Measurements from ENCODE around the gene KLHL41. TPM values are rescaled to one million over a fixed set of nuclear protein-coding genes. Genes with fewer than 3 reads are reported as not detected.
"Not testable (repeated sequence)": the region's sequence is repeated elsewhere in the genome, so short reads cannot be mapped to it uniquely, and the experiment has no call there.

Gene KLHL41
- total and polyA plus RNA-seq, 7 donors, result 0.17 to 3.2 (median 1.6) TPM; not detected in 1

DNA sequence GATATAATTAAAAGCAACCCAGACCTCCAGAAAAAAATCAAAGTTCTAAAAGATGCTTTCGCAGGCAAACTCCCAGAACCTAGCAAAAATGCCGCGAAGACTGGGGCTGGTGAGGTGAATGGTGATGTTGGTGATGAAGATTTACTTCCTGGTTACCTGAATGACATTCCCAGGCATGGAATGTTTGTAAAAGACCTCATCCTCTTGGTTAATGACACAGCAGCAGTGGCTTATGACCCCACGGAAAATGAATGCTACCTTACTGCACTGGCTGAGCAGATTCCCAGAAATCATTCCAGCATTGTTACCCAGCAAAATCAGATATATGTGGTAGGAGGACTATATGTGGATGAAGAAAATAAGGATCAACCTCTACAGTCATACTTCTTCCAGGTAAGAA, 994 bp downstream of the KLHL41 start:
- Histone ChIP-seq H3K27me3 (no peaks in the 10 kb centered on the region), H3K27ac (no peak overlapping the region), H3K9me3 (no peaks in the 10 kb centered on the region), H3K4me1 (peaks cover 0 to 29% (median 13%) of the 10 kb centered on the region in 4 donors), H3K4me3 (no peak overlapping the region), H3K36me3 (no peaks in the 10 kb centered on the region)
- TF ChIP-seq CTCF (IDR thresholded peaks at IDR 0.05) (no peak), POLR2A (IDR thresholded peaks at IDR 0.05) (no peak), POLR2AphosphoS5 (IDR thresholded peaks at IDR 0.05) (no peak), EP300 (IDR thresholded peaks at IDR 0.05) (no peak)
- 93 to 94% methylated on average over 4 of the region's 4 CpGs for WGBS, 2 donors
- no peak for DNase-seq
- intact Hi-C loops (cut with DNase I), result no loop called here

GRCh38 chr2:169511818-169512217, 2.3 kb downstream of the KLHL41 start:
- no peaks in the 10 kb centered on the region for H3K27me3 ChIP-seq
- H3K36me3 ChIP-seq, result no peaks in the 10 kb centered on the region
- no peak overlapping the region for H3K4me3 ChIP-seq
- H3K4me1 ChIP-seq, result peaks cover 0 to 29% (median 13%) of the 10 kb centered on the region in 4 donors
- TF ChIP-seq POLR2AphosphoS5 (IDR thresholded peaks at IDR 0.05), result no peak
- TF ChIP-seq CTCF (IDR thresholded peaks at IDR 0.05), result no peak
- no peak for TF ChIP-seq POLR2A (IDR thresholded peaks at IDR 0.05)
- TF ChIP-seq EP300 (IDR thresholded peaks at IDR 0.05), result no peak
- no peak for DNase-seq
- no peaks in the 10 kb centered on the region for H3K9me3 ChIP-seq
- 33 to 84% methylated on average over 1 of the region's 1 CpG for WGBS, 2 donors
- intact Hi-C loops (cut with DNase I), result no loop called here
- no peak overlapping the region for H3K27ac ChIP-seq

- Histone ChIP-seq H3K27me3 (no peaks in the 10 kb centered on the region), H3K4me3 (no peak overlapping the region), H3K4me1 (peaks cover 0 to 29% (median 13%) of the 10 kb centered on the region in 4 donors), H3K27ac (no peak overlapping the region), H3K9me3 (no peaks in the 10 kb centered on the region), H3K36me3 (no peaks in the 10 kb centered on the region)
- intact Hi-C loops (cut with DNase I), result no loop called here
- TF ChIP-seq POLR2AphosphoS5 (IDR thresholded peaks at IDR 0.05) (no peak), EP300 (IDR thresholded peaks at IDR 0.05) (no peak), CTCF (IDR thresholded peaks at IDR 0.05) (no peak), POLR2A (IDR thresholded peaks at IDR 0.05) (no peak)
- no peak for DNase-seq
- WGBS, 2 donors, result 48 to 76% methylated on average over 2 of the region's 2 CpGs
Observed at GRCh38 chr2:169512525-169512924, 3.0 kb downstream of the KLHL41 start.

- H3K4me1 ChIP-seq, result peaks cover 0 to 29% (median 13%) of the 10 kb centered on the region in 4 donors
- H3K27ac ChIP-seq, result no peak overlapping the region
- TF ChIP-seq POLR2AphosphoS5 (IDR thresholded peaks at IDR 0.05) (no peak), CTCF (IDR thresholded peaks at IDR 0.05) (no peak), POLR2A (IDR thresholded peaks at IDR 0.05) (no peak), EP300 (IDR thresholded peaks at IDR 0.05) (no peak)
- H3K9me3 ChIP-seq, result no peaks in the 10 kb centered on the region
- WGBS, 2 donors, result 97 to 98% methylated on average over 1 of the region's 1 CpG
- no peaks in the 10 kb centered on the region for H3K27me3 ChIP-seq
- no peak for DNase-seq
- no peak overlapping the region for H3K4me3 ChIP-seq
- H3K36me3 ChIP-seq, result no peaks in the 10 kb centered on the region
- intact Hi-C loops (cut with DNase I), result no loop called here
Observed at GRCh38 chr2:169513094-169513493, 3.6 kb downstream of the KLHL41 start.

- H3K27ac ChIP-seq, result no peak overlapping the region
- DNase-seq, result no peak
- no peak overlapping the region for H3K4me3 ChIP-seq
- 84 to 86% methylated on average over 3 of the region's 3 CpGs for WGBS, 2 donors
- TF ChIP-seq EP300 (IDR thresholded peaks at IDR 0.05) (no peak), CTCF (IDR thresholded peaks at IDR 0.05) (no peak), POLR2A (IDR thresholded peaks at IDR 0.05) (no peak), POLR2AphosphoS5 (IDR thresholded peaks at IDR 0.05) (no peak)
- H3K9me3 ChIP-seq, result no peaks in the 10 kb centered on the region
- H3K27me3 ChIP-seq, result no peaks in the 10 kb centered on the region
- H3K36me3 ChIP-seq, result peaks cover 0 to 3% (median 1%) of the 10 kb centered on the region in 4 donors
- intact Hi-C loops (cut with DNase I), result no loop called here
- H3K4me1 ChIP-seq, result peaks cover 0 to 28% (median 13%) of the 10 kb centered on the region in 4 donors
Observed at GRCh38 chr2:169513926-169514325, 4.4 kb downstream of the KLHL41 start.

- H3K4me3 ChIP-seq; DNase-seq; H3K36me3 ChIP-seq; H3K27ac ChIP-seq; H3K27me3 ChIP-seq; H3K9me3 ChIP-seq; intact Hi-C loops (cut with DNase I): not testable (repeated sequence)
- H3K4me1 ChIP-seq, result peaks cover 0 to 19% (median 6%) of the 10 kb centered on the region in 4 donors
- WGBS, 2 donors, result 87 to 90% methylated on average over 7 of the region's 7 CpGs
Observed at GRCh38 chr2:169514758-169515157, 5.3 kb downstream of the KLHL41 start.

- 96% methylated on average over 10 of the region's 10 CpGs for WGBS, 2 donors
- H3K4me3 ChIP-seq; intact Hi-C loops (cut with DNase I); DNase-seq; H3K9me3 ChIP-seq; H3K27me3 ChIP-seq; H3K27ac ChIP-seq; H3K36me3 ChIP-seq: not testable (repeated sequence)
- H3K4me1 ChIP-seq, result peaks cover 0 to 12% (median 5%) of the 10 kb centered on the region in 4 donors
Observed at GRCh38 chr2:169516488-169516995, 7.0 kb downstream of the KLHL41 start.

All from sigmoid colon (tissue), 7 donors.